ENCODE data around the gene KDM4C. TPM values are rescaled to one million over a fixed set of nuclear protein-coding genes. Genes with fewer than 3 reads are reported as not detected.
A peak's percentile ranks its signal among the peaks of the same experiment; 100 is the strongest.

The KDM4C gene
- total RNA-seq, 2 donors from 2014 or later, result 11.0 to 11.9 TPM

DNA sequence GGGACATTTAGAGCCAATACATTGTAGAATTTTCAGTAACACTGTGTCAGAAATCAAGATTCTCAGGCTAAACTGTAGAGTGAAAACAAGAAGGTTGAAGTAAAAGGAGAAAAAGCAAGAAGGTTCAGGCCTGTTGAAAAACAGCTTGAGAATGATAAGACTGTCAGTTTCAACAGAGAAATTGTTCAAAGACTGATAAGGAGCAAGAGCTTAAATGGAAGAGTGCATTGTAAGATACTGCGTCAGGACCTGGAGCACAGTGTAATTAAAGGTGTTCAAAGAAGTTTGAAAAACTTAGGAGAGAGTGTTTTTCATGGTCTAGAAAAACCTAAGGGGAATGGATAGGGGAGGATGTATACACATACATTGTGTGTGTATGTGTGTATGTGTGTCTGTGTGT lies 408.3 kb downstream of the KDM4C start:
- Histone ChIP-seq H3K4me1 (peaks cover 0 to 8% of the 10 kb centered on the region in 2 donors), H3K9me3 (no peaks in the 10 kb centered on the region), H3K27me3 (no peaks in the 10 kb centered on the region), H3K36me3 (peaks cover 7% of the 10 kb centered on the region), H3K4me3 (no peak overlapping the region), H3K27ac (no peak overlapping the region)
- DNase-seq (ENCODE audit: low spot score), result no peak
- no peak for TF ChIP-seq CTCF (IDR thresholded peaks at IDR 0.05)

DNA sequence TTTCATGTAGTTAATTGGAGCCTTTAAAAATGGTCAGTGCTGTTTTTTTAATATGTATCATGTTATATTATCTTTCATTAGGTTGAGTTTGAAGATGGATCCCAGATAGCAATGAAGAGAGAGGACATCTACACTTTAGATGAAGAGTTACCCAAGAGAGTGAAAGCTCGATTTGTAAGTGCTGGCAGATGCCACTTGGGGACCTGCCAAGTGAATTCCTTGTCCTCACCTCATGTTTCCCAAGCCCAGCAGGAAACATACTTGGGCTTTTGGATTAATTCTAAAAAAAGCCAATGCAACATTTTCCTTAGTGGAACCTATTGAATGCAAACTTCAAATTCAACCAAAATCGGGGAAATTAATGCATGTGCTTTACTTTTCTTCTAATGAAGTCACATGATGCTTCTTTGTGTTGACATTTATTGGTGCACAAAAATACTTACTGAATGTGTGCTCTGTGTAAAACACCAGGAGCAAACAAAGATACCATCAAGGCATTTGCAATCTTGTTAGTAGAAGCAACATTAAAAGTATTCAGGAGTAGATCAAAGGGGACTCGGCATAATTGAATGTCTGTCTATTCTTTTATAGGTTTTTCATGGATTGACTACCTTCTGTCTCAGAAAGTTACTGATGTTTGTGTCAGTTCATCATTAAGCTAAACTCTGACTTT lies 412.1 kb downstream of the KDM4C start:
- no peak for DNase-seq (ENCODE audit: low spot score)
- no peak overlapping the region for H3K27ac ChIP-seq
- H3K4me1 ChIP-seq, result peaks cover 0 to 15% of the 10 kb centered on the region in 2 donors
- TF ChIP-seq CTCF (IDR thresholded peaks at IDR 0.05), result no peak
- H3K36me3 ChIP-seq, result peaks cover 7% of the 10 kb centered on the region
- no peaks in the 10 kb centered on the region for H3K27me3 ChIP-seq
- H3K4me3 ChIP-seq, result no peak overlapping the region
- no peaks in the 10 kb centered on the region for H3K9me3 ChIP-seq

GRCh38 chr9:7171396-7172153 lies 413.8 kb downstream of the KDM4C start:
- Histone ChIP-seq H3K36me3 (no peaks in the 10 kb centered on the region), H3K9me3 (no peaks in the 10 kb centered on the region), H3K27ac (no peak overlapping the region), H3K27me3 (no peaks in the 10 kb centered on the region), H3K4me3 (no peak overlapping the region), H3K4me1 (peaks cover 0 to 15% of the 10 kb centered on the region in 2 donors)
- TF ChIP-seq CTCF (IDR thresholded peaks at IDR 0.05), result no peak
- DNase-seq (ENCODE audit: low spot score), result no peak

GRCh38 chr9:7172154-7173115 lies 414.7 kb downstream of the KDM4C start:
- no peak for DNase-seq (ENCODE audit: low spot score)
- no peak for TF ChIP-seq CTCF (IDR thresholded peaks at IDR 0.05)
- H3K36me3 ChIP-seq, result no peaks in the 10 kb centered on the region
- no peak overlapping the region for H3K4me3 ChIP-seq
- no peaks in the 10 kb centered on the region for H3K9me3 ChIP-seq
- peak overlapping the region; percentile 3 to 31 for H3K27ac ChIP-seq
- H3K4me1 ChIP-seq, result peaks cover 0 to 15% of the 10 kb centered on the region in 2 donors
- H3K27me3 ChIP-seq, result no peaks in the 10 kb centered on the region

DNA sequence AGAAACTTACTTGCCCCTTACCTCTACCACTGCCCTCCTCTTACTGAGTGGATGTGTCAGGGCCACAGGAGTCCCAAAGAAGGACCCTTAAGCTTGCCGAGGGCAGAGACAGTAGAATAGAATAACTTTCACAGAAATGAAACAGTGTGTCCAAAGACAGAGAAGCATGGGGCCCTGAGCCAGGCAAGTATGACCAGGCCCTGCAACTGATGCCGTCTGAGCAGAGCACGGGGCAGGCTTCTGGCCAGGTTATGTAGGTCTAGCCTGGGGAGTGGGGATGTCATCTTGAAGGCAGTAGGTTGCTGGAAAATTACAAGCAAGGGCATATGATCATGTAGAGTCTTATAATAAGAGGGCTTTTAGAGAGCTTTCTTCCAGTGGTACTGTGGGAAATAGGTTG lies 415.4 kb downstream of the KDM4C start:
- Histone ChIP-seq H3K36me3 (no peaks in the 10 kb centered on the region), H3K27ac (peak overlapping the region; percentile 3 to 31), H3K27me3 (no peaks in the 10 kb centered on the region), H3K4me3 (no peak overlapping the region), H3K9me3 (no peaks in the 10 kb centered on the region), H3K4me1 (peaks cover 0 to 15% of the 10 kb centered on the region in 2 donors)
- no peak for DNase-seq (ENCODE audit: low spot score)
- no peak for TF ChIP-seq CTCF (IDR thresholded peaks at IDR 0.05)
